Transverse colon (tissue), 4 donors: ENCODE results near the gene ABHD16A. TPM values are rescaled to one million over a fixed set of nuclear protein-coding genes. Genes with fewer than 3 reads are reported as not detected.

ENCODE experiments used
- DNase-seq: peaks from one replicate; pipeline ENCODE4 v3.0.0-alpha.2; 2019
- H3K27ac ChIP-seq, 4 donors: fragments of 200-600 bp; sonication (generic); 2 replicates each; pipeline ENCODE4 v1.5.1; 2016 to 2018; ENCODE audit warnings: inconsistent platforms in 4 of 4
- H3K27me3 ChIP-seq: fragments of 200-600 bp; sonication (generic); 2 replicates; pipeline ENCODE4 v1.5.1; 2017; ENCODE audit warnings: inconsistent platforms
- H3K36me3 ChIP-seq, 4 donors: fragments of 200-600 bp; sonication (generic); 2 replicates each; pipeline ENCODE4 v1.5.1; 2017 to 2019; ENCODE audit warnings: inconsistent platforms in 4 of 4
- H3K4me1 ChIP-seq, 4 donors: fragments of 200-600 bp; sonication (generic); 2 replicates each; pipeline ENCODE4 v1.5.1; 2017 to 2020; ENCODE audit warnings: inconsistent platforms in 4 of 4
- H3K4me3 ChIP-seq, 4 donors: fragments of 200-600 bp; sonication (generic); 1 replicate in 1 of 4; 2 replicates in 3 of 4; pipeline versions ENCODE4 v1.5.1 to v1.6.1; 2017 to 2019; ENCODE audit warnings: inconsistent platforms in 4 of 4
- H3K9me3 ChIP-seq, 2 donors: fragments of 200-600 bp; sonication (generic); 2 replicates each; pipeline ENCODE4 v1.5.1; 2017 to 2019; ENCODE audit warnings: inconsistent platforms in 2 of 2
- EP300 ChIP-seq: sonication (generic); formaldehyde crosslinking; IDR thresholded peaks from one replicate; pipeline ENCODE4 v1.6.1; 2017; ENCODE audit warnings: antibody characterized with exemption, low read depth
- POLR2A ChIP-seq: fragments of 450-650 bp; IDR thresholded peaks from one replicate; pipeline ENCODE4 v1.6.1; 2016; ENCODE audit warnings: antibody characterized with exemption, mild to moderate bottlenecking, moderate library complexity
- POLR2AphosphoS5 ChIP-seq, 3 donors: sonication (generic); formaldehyde crosslinking; IDR thresholded peaks; one replicate each; pipeline ENCODE4 v1.6.1; 2016; ENCODE audit warnings: antibody characterized with exemption in 3 of 3
- WGBS, 2 donors: methylation state at CpG; one replicate each; pipeline ENCODE4 v1.1.5; 2018; ENCODE audit warnings: low coverage in 1 of 2; 5-methylcytosine and 5-hydroxymethylcytosine counted together
- in situ Hi-C, 4 donors: fragments of 200-750 bp; cut with MboI; loops; one replicate each; pipeline versions ENCODE4 v1.15.0 to v1.15.1; 2017; ENCODE audit warnings: low sequenced_read_pairs in 3 of 4, low pct_ligation_motif_present in 1 of 4, low pct_unique_long_range_greater_than_20kb in 1 of 4
- intact Hi-C: fragments of 100-400 bp; cut with DNase I; formaldehyde crosslinking; loops from one replicate; pipeline ENCODE4 v1.15.1; 2023; ENCODE audit warnings: low total_unique reads
- total RNA-seq, 4 donors: library from RNA; depleted of rRNA; stranded (reverse); fragments of >200 nt; gene quantifications; one replicate each; pipeline ENCODE4 v1.1.0, GENCODE V29; 2016
- TF ChIP-seq, protein P1 (sequence below), 5 experiments: fragments of 200-600 bp in 3 of 5; fragments of 450-650 bp in 2 of 5; sonication (generic) in 3 of 5; IDR thresholded peaks; 1 replicate in 2 of 5; 2 replicates in 3 of 5; pipeline ENCODE4 v1.5.1; 2016 to 2017; ENCODE audit warnings: antibody characterized with exemption in 5 of 5, inconsistent platforms in 3 of 5, mild to moderate bottlenecking in 2 of 5, moderate library complexity in 1 of 5

Gene ABHD16A
- total RNA-seq, 4 donors from 2014 or later, result 45.4 to 72.8 (median 67.4) TPM

DNA sequence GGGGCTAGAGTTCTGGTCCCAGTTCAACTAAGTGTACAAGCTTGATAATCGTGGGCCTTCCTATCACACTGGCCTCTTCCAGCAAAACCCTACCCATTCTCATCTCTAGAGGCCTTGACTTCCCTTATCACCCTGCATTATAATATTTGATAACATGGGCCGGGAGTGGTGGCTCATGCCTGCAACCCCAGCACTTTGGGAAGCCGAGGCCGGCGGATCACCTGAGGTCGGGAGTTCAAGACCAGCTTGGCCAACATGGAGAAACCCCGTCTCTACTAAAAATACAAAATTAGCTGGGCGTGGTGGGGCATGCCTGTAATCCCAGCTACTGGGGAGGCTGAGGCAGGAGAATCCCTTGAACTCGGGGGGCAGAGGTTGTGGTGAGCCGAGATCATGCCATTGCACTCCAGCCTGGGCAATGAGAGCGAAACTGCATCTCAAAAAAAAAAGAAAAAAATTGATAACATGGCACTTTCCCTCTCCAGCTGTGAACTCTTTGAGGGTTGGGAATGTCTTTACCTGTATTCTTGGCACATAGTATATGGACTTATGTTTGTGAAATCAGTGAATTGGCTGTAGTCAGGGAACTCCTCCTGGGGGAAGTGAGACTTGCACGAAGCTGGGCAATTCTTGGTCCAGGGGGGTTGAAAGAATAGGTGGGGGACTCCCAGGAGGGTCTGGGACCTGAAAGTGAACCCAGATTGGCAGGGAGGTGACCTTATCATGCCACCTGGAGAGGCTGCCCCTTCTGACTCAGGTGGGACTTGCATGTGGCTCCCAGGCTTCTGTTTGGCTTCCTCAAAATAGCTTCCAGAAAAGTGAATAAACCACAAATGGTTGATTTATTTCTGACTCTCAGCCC is 41.6 kb downstream of the ABHD16A start:
- intact Hi-C loops (no loop called here), in situ Hi-C loops (no loop called here)
- H3K4me1 ChIP-seq, result peaks cover 30 to 68% (median 46%) of the 10 kb centered on the region in 4 donors
- no peak for DNase-seq
- H3K36me3 ChIP-seq, result peaks cover 0 to 6% (median 0%) of the 10 kb centered on the region in 4 donors
- no peak for TF ChIP-seq POLR2AphosphoS5 (IDR thresholded peaks at IDR 0.05)
- no peaks in the 10 kb centered on the region for H3K27me3 ChIP-seq
- WGBS, 2 donors, result 50 to 82% methylated on average over 2 to 12 of the region's 12 CpGs
- H3K27ac ChIP-seq, result peak overlapping the region; percentile 88 to 95 (median 90)
- H3K4me3 ChIP-seq, result peak overlapping the region in 1 of 4 donors; percentile 87
- no peaks in the 10 kb centered on the region for H3K9me3 ChIP-seq

DNA sequence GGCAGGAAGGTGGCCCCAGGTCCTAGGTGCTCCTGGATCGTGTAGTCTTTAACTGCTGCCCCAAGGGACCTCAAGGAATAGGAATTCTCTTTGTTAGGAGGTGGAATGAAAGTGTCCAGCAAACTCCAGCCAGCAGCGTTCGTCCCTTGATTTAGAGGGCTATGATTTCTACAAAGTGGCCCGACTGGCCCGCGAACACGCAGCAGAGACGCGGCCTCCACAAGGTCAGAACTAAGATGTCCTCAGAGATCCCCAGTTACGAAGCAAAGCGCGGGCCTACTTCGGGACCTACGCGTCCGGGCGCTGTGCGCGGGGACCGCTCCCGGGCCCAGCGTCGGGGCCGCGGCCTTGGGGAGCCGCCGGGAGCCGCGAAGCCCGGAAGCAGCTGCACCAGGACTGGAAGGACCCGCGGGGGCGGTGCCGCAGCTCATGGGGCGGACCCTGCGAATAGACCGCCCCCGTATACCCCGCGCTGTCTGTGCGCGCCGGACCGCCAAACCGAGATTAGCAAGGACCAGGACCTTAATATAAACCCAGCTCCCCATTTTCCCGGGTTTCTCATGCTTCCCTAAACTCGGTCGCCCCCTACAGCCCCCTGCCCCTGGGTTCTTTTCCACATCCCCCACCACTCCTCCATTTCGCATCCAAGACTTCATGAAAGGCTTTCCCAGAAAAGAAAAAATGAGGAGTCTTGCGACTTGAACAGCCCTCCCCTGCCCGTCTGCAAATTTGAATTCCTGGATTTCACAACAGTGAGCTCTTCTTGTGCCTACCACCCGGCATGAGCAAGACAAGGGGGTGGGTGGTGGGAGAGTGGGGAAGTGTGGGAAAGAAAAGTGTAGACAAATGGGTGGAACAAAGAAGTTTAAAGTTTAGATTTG is 42.5 kb downstream of the ABHD16A start, which contains the start of gene C6orf47:
TSS of gene C6orf47 (minus strand) at position 398 of the 881 bp plus-strand sequence. CDS start 831 bp downstream, outside the sequence.
- peak; percentile 91 for DNase-seq
- WGBS, 2 donors, result 0 to 1% methylated on average over 2 to 35 of the region's 52 CpGs
- H3K27ac ChIP-seq, result peak within 1 kb of the TSS; percentile 88 to 95 (median 90)
- intact Hi-C loops (no loop called here), in situ Hi-C loops (no loop called here)
- peaks cover 0 to 6% (median 0%) of the 10 kb centered on the region in 4 donors for H3K36me3 ChIP-seq
- no peaks in the 10 kb centered on the region for H3K27me3 ChIP-seq
- H3K9me3 ChIP-seq, result no peaks in the 10 kb centered on the region
- peaks cover 30 to 75% (median 44%) of the 10 kb centered on the region in 4 donors for H3K4me1 ChIP-seq
- peak; percentile 95 for TF ChIP-seq POLR2A
- no peak for TF ChIP-seq EP300
- peak; percentile 86 to 96 (median 95) for TF ChIP-seq POLR2AphosphoS5 (IDR thresholded peaks at IDR 0.05)
- TF ChIP-seq, protein P1, sequence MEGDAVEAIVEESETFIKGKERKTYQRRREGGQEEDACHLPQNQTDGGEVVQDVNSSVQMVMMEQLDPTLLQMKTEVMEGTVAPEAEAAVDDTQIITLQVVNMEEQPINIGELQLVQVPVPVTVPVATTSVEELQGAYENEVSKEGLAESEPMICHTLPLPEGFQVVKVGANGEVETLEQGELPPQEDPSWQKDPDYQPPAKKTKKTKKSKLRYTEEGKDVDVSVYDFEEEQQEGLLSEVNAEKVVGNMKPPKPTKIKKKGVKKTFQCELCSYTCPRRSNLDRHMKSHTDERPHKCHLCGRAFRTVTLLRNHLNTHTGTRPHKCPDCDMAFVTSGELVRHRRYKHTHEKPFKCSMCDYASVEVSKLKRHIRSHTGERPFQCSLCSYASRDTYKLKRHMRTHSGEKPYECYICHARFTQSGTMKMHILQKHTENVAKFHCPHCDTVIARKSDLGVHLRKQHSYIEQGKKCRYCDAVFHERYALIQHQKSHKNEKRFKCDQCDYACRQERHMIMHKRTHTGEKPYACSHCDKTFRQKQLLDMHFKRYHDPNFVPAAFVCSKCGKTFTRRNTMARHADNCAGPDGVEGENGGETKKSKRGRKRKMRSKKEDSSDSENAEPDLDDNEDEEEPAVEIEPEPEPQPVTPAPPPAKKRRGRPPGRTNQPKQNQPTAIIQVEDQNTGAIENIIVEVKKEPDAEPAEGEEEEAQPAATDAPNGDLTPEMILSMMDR (IDR thresholded peaks at IDR 0.05), result no peak
- H3K4me3 ChIP-seq, result peak within 1 kb of the TSS; percentile 63 to 87 (median 76)

DNA sequence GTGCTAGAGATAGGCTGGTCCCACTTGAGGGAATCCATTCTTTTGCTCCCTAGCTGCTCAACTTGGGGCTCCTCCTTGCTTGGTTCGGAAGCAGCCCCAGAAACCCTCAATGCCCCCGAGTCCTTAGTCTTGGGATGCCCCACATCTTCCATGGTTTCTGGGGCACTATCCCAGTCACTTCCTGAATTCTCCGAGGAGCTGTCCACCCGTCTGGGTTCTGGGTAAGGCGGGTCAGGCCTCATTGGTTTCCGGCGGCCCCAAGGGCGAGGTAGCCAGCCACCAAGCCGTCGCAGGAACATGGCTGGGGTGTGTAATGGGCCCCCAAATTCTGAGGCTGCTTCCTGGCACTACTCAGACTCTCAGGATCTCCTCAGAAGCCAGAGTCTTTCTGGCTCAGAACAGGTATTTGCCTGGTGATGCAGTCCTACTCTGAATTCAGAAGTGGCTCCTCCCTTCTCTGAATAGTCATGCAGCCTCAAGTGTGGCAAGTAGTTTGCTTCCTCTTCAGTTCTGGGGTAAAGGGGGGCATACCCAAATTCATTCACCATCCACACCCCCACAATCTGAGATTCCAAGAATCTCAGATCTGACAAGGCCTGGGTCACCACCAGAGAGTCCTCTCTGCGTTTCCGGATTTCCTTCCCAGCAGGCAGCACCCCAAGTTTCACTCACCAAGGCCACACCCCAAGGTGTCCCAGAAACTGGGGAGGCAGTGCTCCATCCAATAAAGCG is 43.3 kb downstream of the ABHD16A start:
- Histone ChIP-seq H3K4me1 (peaks cover 30 to 77% (median 44%) of the 10 kb centered on the region in 4 donors), H3K27ac (peak overlapping the region; percentile 88 to 95 (median 90)), H3K27me3 (no peaks in the 10 kb centered on the region), H3K9me3 (no peaks in the 10 kb centered on the region), H3K36me3 (peaks cover 0 to 6% (median 0%) of the 10 kb centered on the region in 4 donors), H3K4me3 (peak overlapping the region; percentile 63 to 87 (median 76))
- WGBS, 2 donors, result 5 to 17% methylated on average over 4 to 6 of the region's 13 CpGs
- no peak for TF ChIP-seq POLR2A
- no peak for TF ChIP-seq POLR2AphosphoS5 (IDR thresholded peaks at IDR 0.05)
- no peak for TF ChIP-seq EP300
- TF ChIP-seq, protein P1 (IDR thresholded peaks at IDR 0.05), result no peak
- intact Hi-C loops, result no loop called here
- peak; percentile 40 for DNase-seq
- in situ Hi-C loops, result no loop called here

DNA sequence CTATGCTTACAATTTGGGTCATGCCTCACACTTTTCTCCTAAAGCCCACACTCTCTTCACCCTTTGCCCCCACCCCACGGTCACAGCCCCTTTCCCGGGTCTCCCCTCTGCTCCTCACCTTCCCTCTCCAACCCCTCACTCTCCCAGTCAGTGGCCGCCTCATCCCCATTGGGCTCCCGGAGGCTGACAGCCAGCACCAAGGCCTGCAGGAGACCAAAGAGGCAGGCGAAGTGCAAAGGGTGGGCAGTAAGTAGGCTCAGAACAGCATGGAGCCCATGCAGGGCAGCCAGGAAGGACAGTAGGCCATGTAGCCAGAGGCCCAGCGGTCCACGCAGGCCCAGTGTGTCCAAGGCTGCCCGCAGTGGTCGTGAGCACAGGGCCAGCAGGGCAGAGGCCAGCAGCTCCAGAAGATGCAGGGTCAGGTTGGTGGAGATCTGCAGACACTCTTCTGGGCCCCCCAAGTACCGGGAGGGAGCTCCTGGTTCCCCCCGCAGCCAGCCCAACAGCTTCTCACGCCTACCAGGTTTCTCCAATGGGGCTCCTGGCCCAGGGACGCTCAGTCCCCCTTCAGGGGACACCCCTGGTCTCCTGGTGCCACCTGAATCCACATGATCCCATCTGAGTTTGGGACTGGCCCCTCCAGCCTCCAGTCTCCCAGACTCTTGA is 44.0 kb downstream of the ABHD16A start:
- 89% methylated on average over 11 of the region's 13 CpGs; no CpG with 5 or more reads in 1 of the 2 donors for WGBS, 2 donors
- intact Hi-C loops (no loop called here), in situ Hi-C loops (no loop called here)
- no peaks in the 10 kb centered on the region for H3K27me3 ChIP-seq
- peaks cover 0 to 6% (median 0%) of the 10 kb centered on the region in 4 donors for H3K36me3 ChIP-seq
- TF ChIP-seq EP300 (no peak), POLR2A (no peak), POLR2AphosphoS5 (IDR thresholded peaks at IDR 0.05) (no peak)
- TF ChIP-seq, protein P1 (IDR thresholded peaks at IDR 0.05), result no peak
- DNase-seq, result no peak
- H3K4me1 ChIP-seq, result peaks cover 30 to 72% (median 40%) of the 10 kb centered on the region in 4 donors
- peak overlapping the region; percentile 63 to 87 (median 76) for H3K4me3 ChIP-seq
- H3K27ac ChIP-seq, result peak overlapping the region; percentile 88 to 95 (median 90)
- no peaks in the 10 kb centered on the region for H3K9me3 ChIP-seq
